Lung (tissue), 12 donors: ENCODE results near the gene CFAP74. TPM values are rescaled to one million over a fixed set of nuclear protein-coding genes. Genes with fewer than 3 reads are reported as not detected.

Source experiments
- ATAC-seq: fragments of 200-7000 bp; cut with Tn5 transposase; one replicate; pipeline ENCODE4 v1.9.1; 2020; ENCODE audit warnings: moderate number of reproducible peaks; ENCODE audit not compliant: insufficient read depth, low FRiP score
- DNase-seq, 3 donors: peaks; one replicate each; pipeline ENCODE4 v3.0.0-alpha.2; 2013 to 2017
- H3K27ac ChIP-seq, 2 donors: one replicate each; pipeline ENCODE4 v1.5.1; 2013; ENCODE audit warnings: mild to moderate bottlenecking in 2 of 2, moderate library complexity in 2 of 2, control low read depth in 1 of 2, inconsistent platforms in 1 of 2, low read depth in 1 of 2, low read length in 1 of 2
- H3K27me3 ChIP-seq, 3 donors: one replicate each; pipeline ENCODE4 v1.5.1; 2013; ENCODE audit warnings: low read length in 2 of 3; ENCODE audit not compliant: control insufficient read depth in 3 of 3, insufficient read depth in 3 of 3
- H3K36me3 ChIP-seq, 4 donors: one replicate each; pipeline ENCODE4 v1.5.1; 2013; ENCODE audit warnings: low read length in 4 of 4, mild to moderate bottlenecking in 1 of 4, moderate library complexity in 1 of 4; ENCODE audit not compliant: control insufficient read depth in 4 of 4, insufficient read depth in 4 of 4
- H3K4me1 ChIP-seq, 5 donors: one replicate each; pipeline ENCODE4 v1.5.1; 2013; ENCODE audit warnings: low read length in 5 of 5, mild to moderate bottlenecking in 2 of 5, moderate library complexity in 1 of 5; ENCODE audit not compliant: control insufficient read depth in 5 of 5, insufficient read depth in 5 of 5
- H3K4me3 ChIP-seq: one replicate; pipeline ENCODE4 v1.5.1; 2013; ENCODE audit warnings: mild to moderate bottlenecking, control low read depth, moderate library complexity
- H3K9ac ChIP-seq, 2 donors: one replicate each; pipeline ENCODE4 v1.5.1; 2013; ENCODE audit warnings: low read length in 2 of 2, control low read depth in 1 of 2; ENCODE audit not compliant: insufficient read depth in 1 of 2
- H3K9me3 ChIP-seq, 4 donors: one replicate each; pipeline ENCODE4 v1.5.1; 2013; ENCODE audit warnings: low read length in 3 of 4, mild to moderate bottlenecking in 1 of 4, moderate library complexity in 1 of 4; ENCODE audit not compliant: control insufficient read depth in 4 of 4, insufficient read depth in 3 of 4
- CTCF ChIP-seq: IDR thresholded peaks from 2 replicates; pipeline ENCODE4 v1.5.1; 2012; ENCODE audit warnings: mild to moderate bottlenecking; ENCODE audit errors: control extremely low read depth, extremely low read depth
- WGBS, 2 donors: extraction: QIAGEN DNeasy Blood & Tissue Kit; methylation state at CpG; one replicate each; pipeline ENCODE4 v1.1.7; 2013; 5-methylcytosine and 5-hydroxymethylcytosine counted together
- polyA plus RNA-seq, 2 donors: library from polyadenylated mRNA; stranded (reverse); fragments of 200-250 nt; gene quantifications; one replicate each; pipeline ENCODE4 v1.2.1, GENCODE V29; 2013
- total RNA-seq, 2 donors: library from RNA; depleted of rRNA in 1 of 2; stranded (reverse); fragments of >200 nt in 1 of 2; gene quantifications; one replicate each; pipeline ENCODE4 v1.2.1, GENCODE V29; 2014 to 2021
- donor health status: control.
- donor health status: control.
- donor health status: Bipolar disorder and iron deficiency.
- donor health status: healthy.
- donor health status: DM: yes; HTN: yes; CAD: no.

CFAP74 gene
- total and polyA plus RNA-seq, 4 donors, result 3.1 to 20.8 (median 5.3) TPM

GRCh38 chr1:1988061-1988945, 15.3 kb downstream of the CFAP74 start:
- Histone ChIP-seq H3K4me3 (no peak overlapping the region), H3K27me3 (no peaks in the 10 kb centered on the region), H3K27ac (no peak overlapping the region), H3K4me1 (peaks cover 0 to 25% (median 6%) of the 10 kb centered on the region in 5 donors), H3K9me3 (peaks cover 0 to 2% (median 0%) of the 10 kb centered on the region in 4 donors), H3K9ac (no peak overlapping the region), H3K36me3 (no peaks in the 10 kb centered on the region)
- TF ChIP-seq CTCF, result no peak
- 57 to 63% methylated on average over 29 of the region's 29 CpGs for WGBS, 2 donors
- ATAC-seq (no peak), DNase-seq (no peak)

- no peak overlapping the region for H3K9ac ChIP-seq
- H3K27me3 ChIP-seq, result no peaks in the 10 kb centered on the region
- no peak overlapping the region for H3K4me3 ChIP-seq
- peaks cover 0 to 2% (median 0%) of the 10 kb centered on the region in 4 donors for H3K9me3 ChIP-seq
- no peak overlapping the region for H3K27ac ChIP-seq
- DNase-seq, result no peak
- no peak for TF ChIP-seq CTCF
- H3K4me1 ChIP-seq, result peaks cover 0 to 25% (median 6%) of the 10 kb centered on the region in 5 donors
- WGBS, 2 donors, result 84% methylated on average over 13 of the region's 13 CpGs
- no peak for ATAC-seq
- H3K36me3 ChIP-seq, result no peaks in the 10 kb centered on the region
Measured at GRCh38 chr1:1987142-1987510, 16.5 kb downstream of the CFAP74 start.

- H3K36me3 ChIP-seq, result no peaks in the 10 kb centered on the region
- no peak overlapping the region for H3K4me3 ChIP-seq
- H3K4me1 ChIP-seq, result peaks cover 0 to 24% (median 6%) of the 10 kb centered on the region in 5 donors
- 80 to 84% methylated on average over 22 to 24 of the region's 24 CpGs for WGBS, 2 donors
- H3K9me3 ChIP-seq, result peaks cover 0 to 2% (median 0%) of the 10 kb centered on the region in 4 donors
- no peaks in the 10 kb centered on the region for H3K27me3 ChIP-seq
- H3K27ac ChIP-seq, result no peak overlapping the region
- ATAC-seq (no peak), DNase-seq (no peak)
- H3K9ac ChIP-seq, result no peak overlapping the region
- no peak for TF ChIP-seq CTCF
Measured at GRCh38 chr1:1986451-1987141, 17.0 kb downstream of the CFAP74 start.
